Breast epithelium (tissue), 4 donors: ENCODE data around the gene SELP. TPM values are rescaled to one million over a fixed set of nuclear protein-coding genes. Genes with fewer than 3 reads are reported as not detected.

Source experiments
- DNase-seq, 2 donors: peaks; one replicate each; pipeline ENCODE4 v3.0.0-alpha.2; 2019; ENCODE audit warnings: low spot score in 2 of 2
- H3K27ac ChIP-seq, 2 donors: fragments of 200-600 bp; sonication (generic) in 1 of 2; one replicate each; pipeline ENCODE4 v1.5.1; 2016 to 2019; ENCODE audit warnings: mild to moderate bottlenecking in 1 of 2
- H3K27me3 ChIP-seq, 2 donors: fragments of 200-600 bp; sonication (generic) in 1 of 2; one replicate each; pipeline versions ENCODE4 v1.5.1 to v1.6.0; 2017 to 2019; ENCODE audit warnings: control low read depth in 1 of 2, mild to moderate bottlenecking in 1 of 2
- H3K36me3 ChIP-seq: fragments of 200-600 bp; one replicate; pipeline ENCODE4 v1.5.1; 2019
- H3K4me1 ChIP-seq, 2 donors: fragments of 200-600 bp; sonication (generic); one replicate each; pipeline ENCODE4 v1.5.1; 2016 to 2019; ENCODE audit warnings: control low read depth in 1 of 2
- H3K4me3 ChIP-seq, 3 donors: fragments of 200-600 bp; sonication (generic); 1 replicate in 2 of 3; 2 replicates in 1 of 3; pipeline ENCODE4 v1.5.1; 2016 to 2019; ENCODE audit warnings: mild to moderate bottlenecking in 3 of 3, moderate library complexity in 2 of 3
- H3K9me3 ChIP-seq, 2 donors: fragments of 200-600 bp; sonication (generic) in 1 of 2; one replicate each; pipeline ENCODE4 v1.5.1; 2016 to 2019; ENCODE audit warnings: control low read depth in 1 of 2
- POLR2A ChIP-seq: fragments of 450-650 bp; IDR thresholded peaks from one replicate; pipeline ENCODE4 v1.6.1; 2016; ENCODE audit warnings: antibody characterized with exemption, mild to moderate bottlenecking, moderate library complexity
- POLR2AphosphoS5 ChIP-seq, 3 donors: sonication (generic); formaldehyde crosslinking; IDR thresholded peaks; one replicate each; pipeline ENCODE4 v1.6.1; 2017; ENCODE audit warnings: antibody characterized with exemption in 3 of 3
- intact Hi-C: fragments of 100-400 bp; cut with DNase I; formaldehyde crosslinking; loops from one replicate; pipeline ENCODE4 v1.15.1; 2023; ENCODE audit warnings: low total_unique reads
- total RNA-seq, 3 donors: library from RNA; depleted of rRNA; stranded (reverse); fragments of >200 nt; gene quantifications; one replicate each; pipeline ENCODE4 v1.1.0, GENCODE V29; 2016
- TF ChIP-seq, protein P1 (sequence below), 3 donors: fragments of 450-650 bp; IDR thresholded peaks; one replicate each; pipeline ENCODE4 v1.5.1; 2016 to 2017; ENCODE audit warnings: antibody characterized with exemption in 3 of 3, mild to moderate bottlenecking in 3 of 3, moderate library complexity in 3 of 3

SELP gene
- total RNA-seq, 3 donors from 2014 or later = 5.4 to 13.1 (median 10.1) TPM

DNA sequence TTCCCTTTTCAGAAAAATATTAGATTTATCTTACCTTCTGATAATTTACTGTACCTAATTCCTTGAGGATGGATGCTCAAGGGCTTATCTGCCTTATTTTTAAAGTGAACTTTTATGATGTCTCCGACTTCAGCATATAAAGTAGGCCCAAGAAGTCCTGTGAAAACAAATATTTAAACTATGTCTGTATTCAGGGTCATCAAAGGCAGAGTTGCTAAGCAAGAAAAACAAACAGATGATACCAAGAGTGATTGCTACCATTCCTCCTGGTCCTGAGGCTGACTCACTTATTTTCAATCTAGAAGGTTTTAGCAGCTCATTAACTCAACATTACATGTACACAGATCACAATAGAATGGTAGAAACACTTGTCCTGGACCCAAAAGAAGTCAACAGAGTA is 57.7 kb downstream of the SELP start:
- TF ChIP-seq POLR2AphosphoS5 (IDR thresholded peaks at IDR 0.05) = no peak
- no peak for TF ChIP-seq POLR2A
- TF ChIP-seq, protein P1, sequence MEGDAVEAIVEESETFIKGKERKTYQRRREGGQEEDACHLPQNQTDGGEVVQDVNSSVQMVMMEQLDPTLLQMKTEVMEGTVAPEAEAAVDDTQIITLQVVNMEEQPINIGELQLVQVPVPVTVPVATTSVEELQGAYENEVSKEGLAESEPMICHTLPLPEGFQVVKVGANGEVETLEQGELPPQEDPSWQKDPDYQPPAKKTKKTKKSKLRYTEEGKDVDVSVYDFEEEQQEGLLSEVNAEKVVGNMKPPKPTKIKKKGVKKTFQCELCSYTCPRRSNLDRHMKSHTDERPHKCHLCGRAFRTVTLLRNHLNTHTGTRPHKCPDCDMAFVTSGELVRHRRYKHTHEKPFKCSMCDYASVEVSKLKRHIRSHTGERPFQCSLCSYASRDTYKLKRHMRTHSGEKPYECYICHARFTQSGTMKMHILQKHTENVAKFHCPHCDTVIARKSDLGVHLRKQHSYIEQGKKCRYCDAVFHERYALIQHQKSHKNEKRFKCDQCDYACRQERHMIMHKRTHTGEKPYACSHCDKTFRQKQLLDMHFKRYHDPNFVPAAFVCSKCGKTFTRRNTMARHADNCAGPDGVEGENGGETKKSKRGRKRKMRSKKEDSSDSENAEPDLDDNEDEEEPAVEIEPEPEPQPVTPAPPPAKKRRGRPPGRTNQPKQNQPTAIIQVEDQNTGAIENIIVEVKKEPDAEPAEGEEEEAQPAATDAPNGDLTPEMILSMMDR (IDR thresholded peaks at IDR 0.05) = no peak
- H3K4me1 ChIP-seq = no peaks in the 10 kb centered on the region
- no peaks in the 10 kb centered on the region for H3K27me3 ChIP-seq
- no peaks in the 10 kb centered on the region for H3K36me3 ChIP-seq
- no peak overlapping the region for H3K4me3 ChIP-seq
- intact Hi-C loops = no loop called here
- DNase-seq = no peak
- no peaks in the 10 kb centered on the region for H3K9me3 ChIP-seq
- no peak overlapping the region for H3K27ac ChIP-seq

DNA sequence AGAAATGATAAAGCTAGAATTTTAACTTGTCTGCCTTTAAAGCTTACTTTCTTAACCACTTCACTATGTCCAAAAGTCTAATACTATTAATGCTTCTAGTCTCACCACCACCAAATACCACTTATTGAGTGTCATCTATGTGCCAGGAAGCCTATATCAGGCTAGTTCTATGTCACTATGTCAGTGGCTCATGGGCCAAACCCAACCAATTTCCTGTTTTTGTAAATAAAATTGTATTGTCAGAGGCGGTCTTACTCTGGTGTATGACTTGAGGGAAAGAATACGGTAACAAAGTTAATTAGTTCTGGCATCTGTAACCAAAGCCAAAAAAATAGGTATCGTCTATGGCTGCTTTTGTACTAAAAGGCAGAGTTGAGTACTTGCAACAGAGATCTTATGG is 58.5 kb downstream of the SELP start:
- DNase-seq = no peak
- Histone ChIP-seq H3K4me1 (no peaks in the 10 kb centered on the region), H3K27ac (no peak overlapping the region), H3K36me3 (no peaks in the 10 kb centered on the region), H3K9me3 (no peaks in the 10 kb centered on the region), H3K4me3 (no peak overlapping the region), H3K27me3 (no peaks in the 10 kb centered on the region)
- TF ChIP-seq, protein P1 (IDR thresholded peaks at IDR 0.05) = no peak
- no peak for TF ChIP-seq POLR2A
- TF ChIP-seq POLR2AphosphoS5 (IDR thresholded peaks at IDR 0.05) = no peak
- intact Hi-C loops = no loop called here

DNA sequence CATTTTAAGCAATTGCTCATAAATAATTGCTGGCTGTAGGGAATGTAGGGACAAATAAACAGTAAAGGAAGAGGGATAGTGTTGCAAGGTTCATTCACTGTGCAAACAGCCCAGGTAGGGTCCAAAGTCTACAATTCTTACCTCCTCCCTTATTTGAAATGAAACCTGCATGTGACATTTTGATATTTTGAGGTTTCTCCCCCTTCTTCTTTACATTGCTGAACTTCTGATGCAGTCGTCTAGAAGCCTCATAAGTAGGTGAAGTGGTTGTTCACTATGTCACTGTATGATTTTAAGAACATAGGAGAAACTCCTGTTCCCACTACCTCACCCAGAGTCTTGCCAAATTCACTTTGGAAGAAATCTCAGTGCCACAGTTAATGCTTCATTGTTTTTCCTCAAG is 59.8 kb downstream of the SELP start:
- Histone ChIP-seq H3K4me1 (no peaks in the 10 kb centered on the region), H3K27me3 (no peaks in the 10 kb centered on the region), H3K36me3 (no peaks in the 10 kb centered on the region), H3K4me3 (no peak overlapping the region), H3K27ac (no peak overlapping the region), H3K9me3 (no peaks in the 10 kb centered on the region)
- DNase-seq = no peak
- intact Hi-C loops = no loop called here
- TF ChIP-seq POLR2A (no peak), POLR2AphosphoS5 (IDR thresholded peaks at IDR 0.05) (no peak)
- TF ChIP-seq, protein P1 (IDR thresholded peaks at IDR 0.05) = no peak

DNA sequence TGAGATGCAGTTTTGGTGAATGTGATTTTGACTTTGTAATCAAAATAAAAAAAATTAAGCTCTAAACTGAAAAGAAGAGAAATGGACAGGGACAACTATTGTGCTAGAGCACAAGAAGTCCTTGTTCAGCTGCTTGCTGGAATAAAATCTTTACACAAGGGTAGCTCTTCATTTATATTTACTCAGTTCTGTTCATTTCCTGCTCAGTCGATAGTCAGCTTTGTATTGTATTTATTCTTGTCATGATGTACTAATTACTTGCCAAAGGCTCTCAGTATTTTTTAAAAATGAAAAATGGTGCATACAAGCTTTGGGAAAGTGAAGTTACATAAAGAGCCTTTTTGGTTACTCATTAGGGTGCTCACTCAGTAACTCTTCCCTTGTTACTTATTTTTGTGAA is 61.4 kb downstream of the SELP start:
- no peaks in the 10 kb centered on the region for H3K4me1 ChIP-seq
- no peaks in the 10 kb centered on the region for H3K27me3 ChIP-seq
- H3K36me3 ChIP-seq = no peaks in the 10 kb centered on the region
- H3K4me3 ChIP-seq = no peak overlapping the region
- TF ChIP-seq, protein P1 (IDR thresholded peaks at IDR 0.05) = no peak
- TF ChIP-seq POLR2AphosphoS5 (IDR thresholded peaks at IDR 0.05) = no peak
- TF ChIP-seq POLR2A = no peak
- no peak overlapping the region for H3K27ac ChIP-seq
- H3K9me3 ChIP-seq = peaks cover 0 to 2% of the 10 kb centered on the region in 2 donors
- no peak for DNase-seq
- intact Hi-C loops = no loop called here

DNA sequence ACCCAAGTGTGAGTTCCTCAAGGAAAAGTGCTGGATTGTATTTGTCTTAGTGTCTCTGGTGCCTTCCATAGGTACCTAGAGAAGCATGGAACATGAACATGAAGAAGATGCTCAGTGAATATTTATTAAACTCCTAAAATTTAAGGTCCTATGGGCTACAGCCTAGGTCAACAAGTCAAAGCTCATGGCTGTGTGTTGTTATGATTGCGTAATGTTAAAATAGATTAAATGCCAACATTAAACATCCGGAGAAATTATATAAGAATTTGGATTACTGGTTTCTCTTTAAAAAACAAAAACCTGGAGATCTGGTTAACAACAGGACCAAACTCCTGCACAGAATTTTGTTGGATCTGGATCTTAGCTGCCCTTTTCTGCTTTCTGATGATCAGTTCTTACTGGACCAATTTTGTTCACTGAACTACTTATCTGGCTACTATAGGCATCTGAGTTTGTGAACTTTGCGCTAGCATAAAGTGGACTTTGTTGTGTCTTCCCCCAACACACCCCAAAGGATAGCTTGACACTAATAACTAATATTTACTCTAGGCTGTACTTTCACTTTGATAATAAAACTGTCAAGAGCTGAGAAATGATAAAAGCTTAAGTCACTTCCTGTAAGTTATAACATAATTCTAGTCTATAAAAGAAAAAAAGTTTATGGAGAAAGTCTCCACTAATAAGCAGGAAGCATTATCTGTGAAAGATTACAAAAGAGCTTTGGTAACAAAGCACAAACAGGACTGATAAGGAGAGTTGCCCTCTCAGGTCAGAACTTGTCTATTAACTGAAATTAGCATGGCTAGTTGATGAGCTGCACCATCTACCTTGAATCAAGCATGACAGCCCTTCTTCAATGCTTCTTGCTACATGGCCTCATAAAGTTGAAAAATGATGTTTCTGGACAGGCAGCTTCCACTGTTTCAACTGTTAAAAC is 64.3 kb downstream of the SELP start:
- Histone ChIP-seq H3K27ac (no peak overlapping the region), H3K36me3 (no peaks in the 10 kb centered on the region), H3K27me3 (no peaks in the 10 kb centered on the region), H3K9me3 (peaks cover 0 to 8% of the 10 kb centered on the region in 2 donors), H3K4me3 (no peak overlapping the region), H3K4me1 (no peaks in the 10 kb centered on the region)
- no peak for DNase-seq
- intact Hi-C loops = no loop called here
- TF ChIP-seq POLR2AphosphoS5 (IDR thresholded peaks at IDR 0.05) (no peak), POLR2A (no peak)
- TF ChIP-seq, protein P1 (IDR thresholded peaks at IDR 0.05) = no peak
